Measurements from ENCODE around the gene EXOC8. TPM values are rescaled to one million over a fixed set of nuclear protein-coding genes. Genes with fewer than 3 reads are reported as not detected.

Gene EXOC8
- total and polyA plus RNA-seq, 2 donors (not counting 3 experiments of a cell fraction or from before 2014, with no cell fraction given): 2.8 to 13.2 TPM

GRCh38 chr1:231385416-231385748, 47.7 kb upstream of the EXOC8 start:
- Histone ChIP-seq H2AFZ (ENCODE audit: low read depth, low read length) (no peak overlapping the region), H3K27ac (ENCODE audit: insufficient read depth, low read depth, low read length) (no peak overlapping the region), H3K4me1 (ENCODE audit: control insufficient read depth, extremely low read depth, insufficient read depth, low read length) (peaks cover 29% of the 10 kb centered on the region), H3K9me1 (replicated peaks; ENCODE audit: control insufficient read depth, extremely low read depth, insufficient read depth, low read length) (no peaks in the 10 kb centered on the region), H3K79me2 (ENCODE audit: control insufficient read depth, insufficient read depth, low read length) (peaks cover 66% of the 10 kb centered on the region), H3K27me3 (ENCODE audit: control insufficient read depth in 2 of 2, insufficient read depth in 2 of 2, low read length in 2 of 2) (no peaks in the 10 kb centered on the region), H3K4me2 (ENCODE audit: insufficient read depth, low read length) (no peak overlapping the region), H3K36me3 (ENCODE audit: control insufficient read depth in 2 of 2, extremely low read depth in 1 of 2, insufficient read depth in 2 of 2, low read length in 2 of 2) (no peaks in the 10 kb centered on the region), H4K20me1 (replicated peaks; ENCODE audit: control insufficient read depth, extremely low read depth, insufficient read depth, low read length) (no peaks in the 10 kb centered on the region), H3K4me3 (replicated peaks in 1 of 3; ENCODE audit: insufficient read depth in 1 of 3, low read depth in 1 of 3, low read length in 3 of 3) (no peak overlapping the region), H3K9ac (replicated peaks; ENCODE audit: extremely low read depth, insufficient read depth, low read length) (no peak overlapping the region), H3K9me3 (replicated peaks; ENCODE audit: control insufficient read depth, insufficient read depth, low read length) (no peaks in the 10 kb centered on the region)
- TF ChIP-seq GATA2 (IDR thresholded peaks at IDR 0.05; ENCODE audit: insufficient read depth, insufficient read length, low read depth, low read length) (no peak), POLR2A (IDR thresholded peaks at IDR 0.05; ENCODE audit: low read depth, low read length) (no peak), MYC (IDR thresholded peaks at IDR 0.05; ENCODE audit: low read depth, low read length) (no peak), MAX (IDR thresholded peaks at IDR 0.05; ENCODE audit: insufficient read depth, insufficient read length) (no peak), CTCF (IDR thresholded peaks at IDR 0.05; ENCODE audit: extremely low read depth in 1 of 2, insufficient read depth in 1 of 2, low read depth in 1 of 2, low read length in 2 of 2) (no peak), EZH2 (IDR thresholded peaks at IDR 0.05; ENCODE audit: borderline replicate concordance, low read depth, low read length, severe bottlenecking) (no peak), POLR2AphosphoS5 (IDR thresholded peaks at IDR 0.05; ENCODE audit: insufficient read depth, low read depth, low read length) (no peak), FOS (IDR thresholded peaks at IDR 0.05; ENCODE audit: borderline replicate concordance, insufficient read depth, low read length) (no peak), JUN (IDR thresholded peaks at IDR 0.05; ENCODE audit: borderline replicate concordance, insufficient read depth, insufficient read length, low read depth) (no peak)
- dilution Hi-C loops (cut with MboI; ENCODE audit: extremely low pct_ligation_motif_present, low sequenced_read_pairs) (no loop called here), intact Hi-C loops (cut with micrococcal nuclease) (loop anchor here (1.0 kb wide), 1 partner anchor 8 kb away; no protein-coding TSS in a partner anchor)
- ChIA-PET CTCF (interaction anchor here (1.1 kb wide), 1 partner anchor 9 kb away, joined by 3 read pairs; no protein-coding TSS in a partner anchor), POLR2A (interaction anchor here (0.7 kb wide), 1 partner anchor 8 kb away, joined by 4 read pairs; no protein-coding TSS in a partner anchor)
- no peak for DNase-seq (ENCODE audit: low read depth, low spot score)
- BruUV-seq (replicated peaks): no TSS peak
- FAIRE-seq: no peak

Measured in endothelial cell of umbilical vein (primary cell).